Measurements from ENCODE around the gene ADGRG3.

ADGRG3 gene

DNA sequence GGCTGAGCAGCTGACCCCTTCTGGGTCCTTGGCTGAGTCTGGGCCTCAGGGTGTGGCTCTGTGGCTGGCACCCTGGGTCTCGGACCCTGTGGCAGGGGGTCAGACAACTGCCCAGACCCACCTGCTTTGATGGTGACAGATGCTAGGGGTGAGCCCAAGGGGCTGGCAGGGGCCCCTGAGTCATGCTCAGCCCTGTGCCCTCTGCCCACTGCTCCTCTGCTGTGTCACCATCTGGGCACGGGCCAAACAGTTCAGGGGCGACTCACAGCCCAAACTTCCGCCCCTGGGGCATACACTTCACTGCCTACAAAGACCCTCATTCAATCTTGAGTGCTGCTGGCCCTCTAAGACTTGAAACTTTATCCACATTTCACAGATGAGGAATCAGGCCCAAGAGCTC is 33.9 kb upstream of the ADGRG3 start:
- TF ChIP-seq, protein P1, sequence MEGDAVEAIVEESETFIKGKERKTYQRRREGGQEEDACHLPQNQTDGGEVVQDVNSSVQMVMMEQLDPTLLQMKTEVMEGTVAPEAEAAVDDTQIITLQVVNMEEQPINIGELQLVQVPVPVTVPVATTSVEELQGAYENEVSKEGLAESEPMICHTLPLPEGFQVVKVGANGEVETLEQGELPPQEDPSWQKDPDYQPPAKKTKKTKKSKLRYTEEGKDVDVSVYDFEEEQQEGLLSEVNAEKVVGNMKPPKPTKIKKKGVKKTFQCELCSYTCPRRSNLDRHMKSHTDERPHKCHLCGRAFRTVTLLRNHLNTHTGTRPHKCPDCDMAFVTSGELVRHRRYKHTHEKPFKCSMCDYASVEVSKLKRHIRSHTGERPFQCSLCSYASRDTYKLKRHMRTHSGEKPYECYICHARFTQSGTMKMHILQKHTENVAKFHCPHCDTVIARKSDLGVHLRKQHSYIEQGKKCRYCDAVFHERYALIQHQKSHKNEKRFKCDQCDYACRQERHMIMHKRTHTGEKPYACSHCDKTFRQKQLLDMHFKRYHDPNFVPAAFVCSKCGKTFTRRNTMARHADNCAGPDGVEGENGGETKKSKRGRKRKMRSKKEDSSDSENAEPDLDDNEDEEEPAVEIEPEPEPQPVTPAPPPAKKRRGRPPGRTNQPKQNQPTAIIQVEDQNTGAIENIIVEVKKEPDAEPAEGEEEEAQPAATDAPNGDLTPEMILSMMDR (IDR thresholded peaks at IDR 0.05; ENCODE audit: low read depth, low read length), result no peak
- H3K4me3 ChIP-seq (ENCODE audit: low read depth, low read length), result no peak overlapping the region

DNA sequence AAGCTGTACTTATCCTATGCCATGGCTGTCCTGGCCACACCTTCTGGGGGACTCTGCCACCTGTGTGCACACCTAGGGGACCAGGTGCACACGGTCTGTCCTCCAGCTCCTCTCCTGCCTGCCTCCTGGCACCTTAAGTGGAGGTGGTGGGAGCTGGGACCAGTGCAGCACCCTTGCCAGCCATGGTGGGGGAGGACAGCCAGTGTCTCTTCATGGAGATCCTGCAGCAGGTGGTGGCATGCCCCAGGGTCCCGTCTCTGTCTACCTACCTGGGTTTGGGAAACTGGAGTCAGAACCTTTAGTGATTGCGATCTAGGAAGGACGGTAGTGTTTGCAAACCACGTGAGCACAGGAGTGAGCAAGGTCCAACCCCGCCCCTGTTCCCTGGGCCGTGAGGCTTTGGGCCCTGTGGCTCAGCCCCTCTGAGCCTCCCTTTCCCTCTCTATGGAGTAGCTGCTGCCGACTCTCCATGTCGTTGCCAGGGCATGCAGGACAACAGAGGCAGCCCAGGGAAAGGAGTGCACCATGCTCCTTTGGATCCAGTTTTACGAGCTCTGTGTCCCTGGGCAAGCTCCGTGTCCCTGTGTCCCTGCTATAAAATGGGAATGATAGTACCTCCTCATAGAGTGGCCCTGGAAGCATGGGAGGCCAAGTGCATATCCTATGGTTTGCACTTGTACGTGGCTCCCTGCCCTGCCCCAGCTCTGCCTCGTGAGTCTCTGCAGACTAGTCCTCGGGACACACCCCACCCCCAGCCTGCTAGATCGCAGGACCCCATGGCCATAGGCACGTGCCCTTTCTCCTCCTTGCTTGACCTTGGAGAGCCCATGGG is 32.6 kb upstream of the ADGRG3 start:
- TF ChIP-seq, protein P1 (IDR thresholded peaks at IDR 0.05; ENCODE audit: low read depth, low read length), result no peak
- H3K4me3 ChIP-seq (ENCODE audit: low read depth, low read length), result no peak overlapping the region

DNA sequence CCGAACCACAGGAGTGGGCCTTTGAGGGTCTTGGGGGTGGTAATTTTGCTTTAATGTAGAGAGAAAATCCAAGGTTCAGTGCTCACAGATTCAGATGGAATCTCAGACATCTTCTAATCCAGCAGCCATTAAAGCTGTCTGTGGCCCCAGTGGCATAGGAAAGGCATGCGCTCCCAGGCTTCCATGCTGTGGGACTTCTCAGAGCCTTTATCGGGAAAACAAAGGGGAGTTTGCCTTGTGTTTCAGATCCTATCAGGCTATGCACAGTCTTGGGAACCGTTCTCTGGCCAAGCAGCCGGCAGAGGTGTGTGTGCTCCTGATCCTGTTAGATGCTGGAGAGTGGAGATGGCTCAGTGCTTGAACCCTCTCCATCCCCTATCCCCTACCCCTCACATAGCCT is 31.9 kb upstream of the ADGRG3 start:
- TF ChIP-seq, protein P1 (IDR thresholded peaks at IDR 0.05; ENCODE audit: low read depth, low read length), result no peak

DNA sequence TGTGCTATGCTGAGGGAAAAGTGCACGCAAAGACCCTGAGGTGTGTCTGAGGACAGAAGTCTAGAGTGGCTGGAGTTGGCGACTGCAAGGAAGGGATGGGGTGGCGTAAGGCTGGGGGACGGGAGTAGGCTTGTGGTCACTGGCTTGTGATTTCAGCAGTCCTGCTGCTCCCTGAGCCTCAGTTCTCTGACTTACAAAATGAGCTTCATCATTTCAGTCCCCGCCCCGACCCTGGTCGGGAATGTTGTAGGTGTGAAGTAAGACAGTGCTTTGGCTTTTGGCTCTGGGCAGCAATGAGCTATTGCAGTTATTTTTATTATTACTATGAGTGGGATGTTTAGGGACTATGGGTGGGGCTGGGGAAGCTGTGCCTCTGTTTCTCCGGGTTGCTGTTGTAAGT is 31.1 kb upstream of the ADGRG3 start:
- TF ChIP-seq, protein P1 (IDR thresholded peaks at IDR 0.05; ENCODE audit: low read depth, low read length), result no peak
- H3K4me3 ChIP-seq (ENCODE audit: low read depth, low read length), result no peak overlapping the region

More for the DNA sequence above, 31.9 kb upstream of the ADGRG3 start:
- no peak overlapping the region for H3K4me3 ChIP-seq (ENCODE audit: low read depth, low read length)

DNA sequence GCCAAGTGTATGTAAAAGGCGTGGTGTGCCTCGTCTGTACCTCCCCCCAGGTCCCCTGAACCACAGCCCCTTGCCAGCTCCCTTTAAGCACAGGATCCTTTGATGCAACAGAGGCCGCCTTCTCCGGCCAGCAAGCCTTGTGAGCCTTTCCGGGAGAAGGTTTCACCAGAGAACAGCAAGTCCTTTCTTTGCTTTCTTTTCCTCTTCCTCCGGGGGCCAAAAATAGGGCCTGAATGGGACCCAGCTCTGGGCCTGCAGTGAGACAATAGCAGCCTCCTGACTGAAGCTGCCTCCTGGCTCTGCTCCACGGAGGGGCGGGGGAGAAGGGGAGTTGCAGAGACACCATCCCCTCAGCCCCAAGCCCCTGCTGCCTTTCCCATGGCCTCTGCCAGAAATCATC is 30.7 kb upstream of the ADGRG3 start:
- TF ChIP-seq, protein P1 (IDR thresholded peaks at IDR 0.05; ENCODE audit: low read depth, low read length), result no peak
- H3K4me3 ChIP-seq (ENCODE audit: low read depth, low read length), result no peak overlapping the region

- H3K4me3 ChIP-seq (ENCODE audit: low read depth, low read length), result no peak overlapping the region
- TF ChIP-seq, protein P1 (IDR thresholded peaks at IDR 0.05; ENCODE audit: low read depth, low read length), result no peak
These were observed 30.1 kb upstream of the ADGRG3 start for GRCh38 chr16:57637965-57638364.

- TF ChIP-seq, protein P1 (IDR thresholded peaks at IDR 0.05; ENCODE audit: low read depth, low read length), result no peak
- H3K4me3 ChIP-seq (ENCODE audit: low read depth, low read length), result no peak overlapping the region
These were observed 29.7 kb upstream of the ADGRG3 start for GRCh38 chr16:57638381-57638780.
